Measurements from ENCODE around the gene BEST1.
"Not testable (repeated sequence)": the region's sequence is repeated elsewhere in the genome, so short reads cannot be mapped to it uniquely, and the experiment has no call there.

Gene BEST1

GRCh38 chr11:61951484-61952135 lies 1.5 kb downstream of the BEST1 start:
- TF ChIP-seq ZFX (IDR thresholded peaks at IDR 0.05), result no peak
- TF ChIP-seq, protein P1, sequence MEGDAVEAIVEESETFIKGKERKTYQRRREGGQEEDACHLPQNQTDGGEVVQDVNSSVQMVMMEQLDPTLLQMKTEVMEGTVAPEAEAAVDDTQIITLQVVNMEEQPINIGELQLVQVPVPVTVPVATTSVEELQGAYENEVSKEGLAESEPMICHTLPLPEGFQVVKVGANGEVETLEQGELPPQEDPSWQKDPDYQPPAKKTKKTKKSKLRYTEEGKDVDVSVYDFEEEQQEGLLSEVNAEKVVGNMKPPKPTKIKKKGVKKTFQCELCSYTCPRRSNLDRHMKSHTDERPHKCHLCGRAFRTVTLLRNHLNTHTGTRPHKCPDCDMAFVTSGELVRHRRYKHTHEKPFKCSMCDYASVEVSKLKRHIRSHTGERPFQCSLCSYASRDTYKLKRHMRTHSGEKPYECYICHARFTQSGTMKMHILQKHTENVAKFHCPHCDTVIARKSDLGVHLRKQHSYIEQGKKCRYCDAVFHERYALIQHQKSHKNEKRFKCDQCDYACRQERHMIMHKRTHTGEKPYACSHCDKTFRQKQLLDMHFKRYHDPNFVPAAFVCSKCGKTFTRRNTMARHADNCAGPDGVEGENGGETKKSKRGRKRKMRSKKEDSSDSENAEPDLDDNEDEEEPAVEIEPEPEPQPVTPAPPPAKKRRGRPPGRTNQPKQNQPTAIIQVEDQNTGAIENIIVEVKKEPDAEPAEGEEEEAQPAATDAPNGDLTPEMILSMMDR (conservative IDR thresholded peaks at IDR 0.05), result no peak
- no peak overlapping the region for H3K27ac ChIP-seq

- no peak overlapping the region for H3K27ac ChIP-seq
- TF ChIP-seq, protein P1 (conservative IDR thresholded peaks at IDR 0.05), result no peak
- no peak for TF ChIP-seq ZFX (IDR thresholded peaks at IDR 0.05)
Observed at GRCh38 chr11:61952882-61953281, 2.7 kb downstream of the BEST1 start.

DNA sequence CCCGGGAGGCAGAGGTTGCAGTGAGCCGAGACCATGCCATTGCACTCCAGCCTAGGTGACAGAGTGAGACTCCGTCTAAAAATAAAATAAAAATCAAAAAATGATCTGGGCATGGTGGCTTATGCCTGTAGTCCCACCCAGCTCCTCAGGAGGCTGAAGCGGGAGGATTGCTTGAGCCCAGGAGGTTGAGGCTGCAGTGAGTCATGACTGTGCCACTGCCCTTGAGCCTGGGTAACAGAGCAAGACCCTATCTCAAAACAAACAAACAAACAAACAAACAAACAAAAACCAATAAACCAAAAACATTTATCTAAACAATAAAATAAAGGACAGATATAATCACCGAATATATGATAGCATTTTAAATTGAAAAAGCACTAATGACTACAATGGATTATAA lies 3.5 kb downstream of the BEST1 start:
- not testable (repeated sequence) for H3K27ac ChIP-seq

GRCh38 chr11:61954106-61954850 lies 4.1 kb downstream of the BEST1 start:
- no peak for TF ChIP-seq ZFX (IDR thresholded peaks at IDR 0.05)
- TF ChIP-seq, protein P1 (conservative IDR thresholded peaks at IDR 0.05), result no peak
- no peak overlapping the region for H3K27ac ChIP-seq

DNA sequence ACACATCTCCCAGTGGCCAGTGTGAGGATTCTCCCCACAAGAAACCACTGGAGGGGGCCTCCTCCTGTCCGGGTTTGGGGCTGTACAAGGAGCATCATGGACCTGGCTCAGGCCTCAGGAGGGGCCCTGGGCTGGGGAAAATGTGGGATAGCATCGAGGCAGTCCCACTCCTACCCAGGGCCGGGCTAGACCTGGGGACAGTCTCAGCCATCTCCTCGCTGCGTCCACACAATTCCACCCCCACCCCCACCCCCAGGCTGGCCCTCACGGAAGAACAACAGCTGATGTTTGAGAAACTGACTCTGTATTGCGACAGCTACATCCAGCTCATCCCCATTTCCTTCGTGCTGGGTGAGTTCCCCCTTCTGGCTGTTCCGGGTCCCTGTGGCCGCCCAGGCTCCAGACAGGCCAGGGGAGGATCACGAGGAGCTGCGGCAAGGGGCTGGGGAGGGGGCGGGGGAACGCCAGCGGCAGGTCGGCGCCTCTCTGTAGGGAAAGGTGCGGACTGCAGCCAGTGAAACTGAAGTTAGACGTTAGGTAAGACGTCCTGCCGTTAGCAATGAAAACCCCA lies 4.8 kb downstream of the BEST1 start:
- no peak overlapping the region for H3K27ac ChIP-seq
- TF ChIP-seq, protein P1 (conservative IDR thresholded peaks at IDR 0.05), result no peak
- no peak for TF ChIP-seq ZFX (IDR thresholded peaks at IDR 0.05)

- H3K27ac ChIP-seq, result no peak overlapping the region
- no peak for TF ChIP-seq ZFX (IDR thresholded peaks at IDR 0.05)
- TF ChIP-seq, protein P1 (conservative IDR thresholded peaks at IDR 0.05), result no peak
Observed at GRCh38 chr11:61955422-61956135, 5.4 kb downstream of the BEST1 start.

DNA sequence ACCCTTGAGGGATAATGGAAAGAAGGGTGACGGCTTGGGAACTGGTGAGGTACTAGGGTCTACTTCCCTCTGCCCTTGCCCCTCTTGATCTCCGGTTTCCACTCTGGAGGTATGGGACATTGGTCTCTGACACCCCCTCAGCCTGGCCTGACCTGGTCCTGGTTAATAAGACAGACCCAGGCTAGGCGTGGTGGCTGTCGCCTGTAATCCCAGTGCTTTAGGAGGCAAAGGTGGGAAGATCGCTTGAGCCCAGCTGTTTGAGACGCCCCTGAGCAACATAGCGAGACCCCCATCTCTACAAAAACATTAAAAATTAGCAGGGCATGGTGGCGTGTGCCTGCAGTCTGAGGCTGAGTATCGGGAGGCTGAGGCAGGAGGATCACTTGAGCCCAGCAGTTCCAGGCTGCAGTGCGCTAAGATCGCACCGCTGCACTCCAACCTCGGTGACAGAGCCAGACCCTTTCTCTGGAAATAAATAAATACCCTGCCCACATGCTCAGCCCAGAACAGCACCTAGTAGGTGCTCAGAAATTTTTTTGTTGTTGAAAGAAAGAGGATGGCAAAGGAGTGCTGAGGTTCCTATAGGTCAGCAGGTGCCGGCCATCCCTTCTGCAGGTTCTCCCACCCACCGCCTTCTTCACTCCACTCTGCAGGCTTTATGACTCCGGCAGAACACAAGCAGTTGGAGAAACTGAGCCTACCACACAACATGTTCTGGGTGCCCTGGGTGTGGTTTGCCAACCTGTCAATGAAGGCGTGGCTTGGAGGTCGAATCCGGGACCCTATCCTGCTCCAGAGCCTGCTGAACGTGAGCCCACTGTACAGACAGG lies 6.3 kb downstream of the BEST1 start:
- H3K27ac ChIP-seq, result no peak overlapping the region

More for the DNA sequence above, 6.3 kb downstream of the BEST1 start:
- TF ChIP-seq ZFX (IDR thresholded peaks at IDR 0.05), result no peak
- TF ChIP-seq, protein P1 (conservative IDR thresholded peaks at IDR 0.05), result no peak

Data from C4-2B (cell line).